Nasal cavity respiratory epithelium epithelial cell of viscerocranial mucosa (primary cell): Measurements from ENCODE around the gene PTPN5. TPM values are rescaled to one million over a fixed set of nuclear protein-coding genes. Genes with fewer than 3 reads are reported as not detected.

Experiments
- total RNA-seq: library from RNA; depleted of rRNA; stranded (reverse); fragments of >200 nt; gene quantifications from 2 replicates; pipeline ENCODE4 v1.2.3, GENCODE V29; 2014

Gene PTPN5
- total RNA-seq, result not detected in 2 replicates

GRCh38 chr11:18791207-18791968 is at the start of gene PTPN5:
TSS of gene PTPN5 (minus strand) at chr11:18791798. CDS start at chr11:18771958, 19,840 bp downstream.

GRCh38 chr11:18726040-18726439 is 65.6 kb downstream of the PTPN5 start, which contains the start of gene IGSF22:
TSS of gene IGSF22 (minus strand) at chr11:18726188. CDS start at chr11:18724236, 1,952 bp downstream.

DNA sequence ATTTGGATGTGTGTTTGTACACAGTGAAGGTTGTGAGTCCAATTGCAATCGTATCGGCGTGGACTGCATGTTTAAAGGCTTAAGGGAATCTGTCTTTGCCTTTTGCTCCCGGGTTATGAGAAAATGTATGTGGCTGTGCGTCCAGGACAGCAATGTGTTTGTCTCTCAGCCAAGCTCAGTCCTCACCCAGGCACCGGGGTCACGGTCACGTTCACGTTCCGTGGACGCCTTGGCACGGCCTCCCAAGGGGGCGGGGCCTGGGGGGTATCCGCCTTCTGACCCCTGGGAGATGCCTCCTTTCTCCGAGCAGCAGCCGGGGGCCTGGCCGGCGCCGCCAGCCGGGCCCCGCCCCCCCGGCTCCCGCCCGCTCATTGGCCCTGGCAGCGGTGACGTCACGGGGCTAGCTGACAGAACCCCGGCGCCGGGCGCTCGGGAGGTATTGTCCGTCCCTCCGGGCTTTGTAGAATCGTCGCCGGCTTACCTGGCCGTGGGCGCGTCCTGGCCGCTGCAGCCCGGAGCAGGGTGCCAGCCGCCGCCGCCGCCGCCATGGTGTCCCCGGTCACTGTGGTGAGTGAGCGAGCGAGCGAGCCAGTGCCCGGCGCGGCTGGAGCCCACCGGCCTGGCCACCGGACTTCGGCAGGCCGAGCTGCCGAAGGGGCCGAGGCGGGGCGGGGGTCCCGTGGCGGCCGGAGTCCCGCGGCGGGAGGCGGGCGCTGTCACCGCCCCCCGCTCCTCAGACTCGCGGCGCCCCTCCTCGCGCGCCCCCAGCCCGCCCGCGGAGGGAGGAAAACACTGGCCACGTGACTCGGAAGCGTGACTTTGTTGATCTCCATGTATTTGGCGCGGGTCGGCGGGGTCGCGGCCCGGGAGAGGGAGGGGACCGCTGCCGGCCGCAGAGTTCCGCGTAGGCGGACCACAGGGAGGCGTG is 93.0 kb downstream of the PTPN5 start, which contains the start of gene TMEM86A:
TMEM86A (plus strand) TSS at position 439 of the 928 bp plus-strand sequence; CDS start at position 547, 108 bp downstream.

Other genes with a start within 250 kb of the PTPN5 start
- gene UEVLD, start 203.1 kb downstream of the PTPN5 start, total RNA-seq, result 24.6 and 32.2 TPM in 2 replicates
- gene MISFA, start 192.0 kb downstream of the PTPN5 start, total RNA-seq, result 0.50 TPM in 1 of 2 replicates, not detected in the other
- gene SPTY2D1, start 157.5 kb downstream of the PTPN5 start, total RNA-seq, result 19.5 and 23.4 TPM in 2 replicates
- gene TMEM86A, start 93.0 kb downstream of the PTPN5 start, total RNA-seq, result 0.57 and 3.8 TPM in 2 replicates
- gene IGSF22, start 65.6 kb downstream of the PTPN5 start, total RNA-seq, result 0.28 and 0.34 TPM in 2 replicates
- gene MRGPRX1, start 147.6 kb upstream of the PTPN5 start, total RNA-seq, result not detected in 2 replicates